HEK293 (cell line): Measurements from ENCODE around the gene ZC3H18.
A peak's percentile ranks its signal among the peaks of the same experiment; 100 is the strongest.

Experiments
- CTCF ChIA-PET: fragments of 350-600 bp; formaldehyde crosslinking; extraction: SDS; loops from one replicate; lab custom pipeline; 2021; ENCODE audit warnings: antibody characterized with exemption; lab: Yijun Ruan, JAX
- POLR2A ChIA-PET: fragments of 300-600 bp; formaldehyde crosslinking; extraction: SDS; loops from one replicate; lab custom pipeline; 2020; ENCODE audit warnings: antibody characterized with exemption, inconsistent platforms; lab: Yijun Ruan, JAX
- H3K27ac ChIP-seq: fragments of 200-500 bp; sonication (Bioruptor generic); 2 replicates; pipeline ENCODE4 v1.5.1; 2014; ENCODE audit warnings: low read depth, low read length, control low read depth, inconsistent platforms; ENCODE audit errors: extremely low read depth
- H3K36me3 ChIP-seq, 2 experiments: fragments of 200-500 bp in 1 of 2; sonication (Bioruptor generic) in 1 of 2; 1 replicate in 1 of 2; 2 replicates in 1 of 2; pipeline ENCODE4 v1.5.1; 2014 to 2017; ENCODE audit warnings: inconsistent platforms in 2 of 2, low read length in 2 of 2; ENCODE audit not compliant: control insufficient read depth in 2 of 2, insufficient read depth in 1 of 2
- H3K4me1 ChIP-seq: fragments of 200-500 bp; sonication (Bioruptor generic); 2 replicates; pipeline ENCODE4 v1.5.1; 2014; ENCODE audit warnings: mild to moderate bottlenecking, low read length, inconsistent platforms; ENCODE audit not compliant: control insufficient read depth, insufficient read depth
- H3K4me3 ChIP-seq: 2 replicates; pipeline ENCODE4 v1.5.1; 2011; ENCODE audit warnings: low read depth, mild to moderate bottlenecking, control low read depth, low read length, moderate library complexity
- H3K9me3 ChIP-seq: fragments of 200-500 bp; sonication (Bioruptor generic); 2 replicates; pipeline ENCODE4 v1.5.1; 2014; ENCODE audit warnings: low read depth, low read length, inconsistent platforms; ENCODE audit not compliant: control insufficient read depth, insufficient read depth
- HOXD13 ChIP-seq: sonication (generic); formaldehyde crosslinking; IDR thresholded peaks from 2 replicates; pipeline ENCODE4 v1.8.0; 2022; ENCODE audit warnings: missing genetic modification reagents, borderline replicate concordance
- KLF9 ChIP-seq: fragments of 450-650 bp; formaldehyde crosslinking; IDR thresholded peaks from 2 replicates; pipeline ENCODE4 v1.5.1; 2016; ENCODE audit warnings: missing biosample characterization, missing genetic modification characterization, low read depth
- MEIS1 ChIP-seq: sonication (generic); formaldehyde crosslinking; IDR thresholded peaks from 2 replicates; pipeline ENCODE4 v1.8.1; 2022; ENCODE audit warnings: missing genetic modification reagents, mild to moderate bottlenecking, borderline replicate concordance
- MZF1 ChIP-seq: fragments of 450-650 bp; formaldehyde crosslinking; IDR thresholded peaks from 2 replicates; pipeline ENCODE4 v1.5.1; 2017; ENCODE audit warnings: missing biosample characterization, missing genetic modification characterization, borderline replicate concordance
- OVOL3 ChIP-seq: fragments of 450-650 bp; formaldehyde crosslinking; IDR thresholded peaks from 2 replicates; pipeline ENCODE4 v1.5.1; 2016; ENCODE audit warnings: missing biosample characterization, missing genetic modification characterization
- PRDM2 ChIP-seq: fragments of 450-650 bp; formaldehyde crosslinking; IDR thresholded peaks from 2 replicates; pipeline ENCODE4 v1.5.1; 2016; ENCODE audit warnings: missing biosample characterization, missing genetic modification characterization, borderline replicate concordance
- REST ChIP-seq: fragments of 450-650 bp; formaldehyde crosslinking; IDR thresholded peaks from 2 replicates; pipeline ENCODE4 v1.5.1; 2016; ENCODE audit warnings: missing biosample characterization, missing genetic modification characterization
- SP2 ChIP-seq: fragments of 450-650 bp; formaldehyde crosslinking; IDR thresholded peaks from 2 replicates; pipeline ENCODE4 v1.5.1; 2016; ENCODE audit warnings: missing biosample characterization, missing genetic modification characterization
- ZBTB49 ChIP-seq: fragments of 450-650 bp; formaldehyde crosslinking; IDR thresholded peaks from 2 replicates; pipeline ENCODE4 v1.5.1; 2016; ENCODE audit warnings: missing biosample characterization, missing genetic modification characterization, low read depth
- ZFHX2 ChIP-seq: fragments of 450-650 bp; formaldehyde crosslinking; conservative IDR thresholded peaks from 2 replicates; pipeline ENCODE4 v1.5.1; 2016; ENCODE audit warnings: missing biosample characterization, missing genetic modification characterization
- ZFP37 ChIP-seq: fragments of 450-650 bp; formaldehyde crosslinking; IDR thresholded peaks from 2 replicates; pipeline ENCODE4 v1.5.1; 2016; ENCODE audit warnings: missing biosample characterization, missing genetic modification characterization
- ZNF211 ChIP-seq: fragments of 450-650 bp; formaldehyde crosslinking; IDR thresholded peaks from 2 replicates; pipeline ENCODE4 v1.5.1; 2016; ENCODE audit warnings: low read depth, missing biosample characterization, missing genetic modification characterization
- ZNF416 ChIP-seq: fragments of 450-650 bp; formaldehyde crosslinking; IDR thresholded peaks from 2 replicates; pipeline ENCODE4 v1.5.1; 2016; ENCODE audit warnings: missing biosample characterization, missing genetic modification characterization
- ZNF473 ChIP-seq: fragments of 450-650 bp; formaldehyde crosslinking; IDR thresholded peaks from 2 replicates; pipeline ENCODE4 v1.5.1; 2017; ENCODE audit warnings: missing biosample characterization, missing genetic modification characterization
- ZNF621 ChIP-seq: fragments of 450-650 bp; formaldehyde crosslinking; IDR thresholded peaks from 2 replicates; pipeline ENCODE4 v1.5.1; 2017; ENCODE audit warnings: missing biosample characterization, missing genetic modification characterization
- ZNF701 ChIP-seq: fragments of 450-650 bp; formaldehyde crosslinking; IDR thresholded peaks from 2 replicates; pipeline ENCODE4 v1.5.1; 2016; ENCODE audit warnings: missing biosample characterization, missing genetic modification characterization
- ZNF830 ChIP-seq: fragments of 450-650 bp; IDR thresholded peaks from 2 replicates; pipeline ENCODE4 v1.5.0; 2018; ENCODE audit warnings: missing biosample characterization, missing genetic modification characterization, low read depth, mild to moderate bottlenecking, moderate library complexity
- TF ChIP-seq, protein P1 (sequence below): fragments of 450-650 bp; formaldehyde crosslinking; IDR thresholded peaks from 2 replicates; pipeline ENCODE4 v1.5.1; 2017; ENCODE audit warnings: missing biosample characterization, missing genetic modification characterization

ZC3H18 gene

DNA sequence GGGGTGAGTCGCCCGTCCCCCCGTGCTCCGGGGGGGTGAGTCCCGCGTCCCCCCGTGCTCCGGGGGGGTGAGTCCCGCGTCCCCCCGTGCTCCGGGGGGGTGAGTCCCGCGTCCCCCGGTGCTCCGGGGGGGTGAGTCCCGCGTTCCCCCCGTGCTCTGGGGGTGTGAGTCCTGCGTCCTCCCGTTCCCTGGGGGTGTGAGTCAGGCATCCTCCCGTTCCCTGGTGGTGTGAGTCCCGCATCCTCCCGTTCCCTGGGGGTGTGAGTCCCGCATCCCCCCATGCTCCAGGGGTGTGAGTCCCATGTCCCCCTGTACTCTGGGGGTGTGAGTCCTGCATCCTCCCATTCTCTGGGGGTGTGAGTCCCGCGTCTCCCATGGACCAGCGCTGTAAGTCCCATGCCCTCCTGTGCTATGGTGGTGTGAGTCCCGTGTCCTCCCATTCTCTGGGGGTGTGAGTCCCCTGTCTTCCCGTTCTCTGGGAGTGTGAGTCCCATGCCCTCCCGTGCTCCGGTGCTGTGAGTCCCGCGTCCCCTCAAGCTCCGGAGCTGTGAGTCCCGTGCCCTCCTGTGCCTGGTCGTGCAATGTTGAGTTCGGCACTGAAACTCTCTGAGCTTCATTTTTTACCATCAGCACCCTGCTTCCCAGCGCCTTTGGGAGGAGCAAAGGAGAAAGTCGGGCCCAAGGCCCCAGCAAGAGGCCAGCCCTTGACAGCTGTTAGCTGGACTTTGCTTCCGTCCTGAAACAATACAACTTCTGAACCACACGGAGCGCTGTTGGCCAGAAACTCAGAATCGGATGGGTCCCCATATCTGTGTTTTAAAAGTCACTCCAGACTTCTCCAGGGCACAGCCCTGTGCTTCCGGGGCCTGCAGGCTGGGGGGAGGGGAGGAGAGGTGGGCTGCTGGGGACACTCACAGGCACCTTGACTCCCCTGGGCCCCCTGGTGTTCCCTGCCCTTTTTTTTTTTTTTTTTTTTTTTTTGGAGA is 11.5 kb upstream of the ZC3H18 start (continued):
- TF ChIP-seq, protein P1, sequence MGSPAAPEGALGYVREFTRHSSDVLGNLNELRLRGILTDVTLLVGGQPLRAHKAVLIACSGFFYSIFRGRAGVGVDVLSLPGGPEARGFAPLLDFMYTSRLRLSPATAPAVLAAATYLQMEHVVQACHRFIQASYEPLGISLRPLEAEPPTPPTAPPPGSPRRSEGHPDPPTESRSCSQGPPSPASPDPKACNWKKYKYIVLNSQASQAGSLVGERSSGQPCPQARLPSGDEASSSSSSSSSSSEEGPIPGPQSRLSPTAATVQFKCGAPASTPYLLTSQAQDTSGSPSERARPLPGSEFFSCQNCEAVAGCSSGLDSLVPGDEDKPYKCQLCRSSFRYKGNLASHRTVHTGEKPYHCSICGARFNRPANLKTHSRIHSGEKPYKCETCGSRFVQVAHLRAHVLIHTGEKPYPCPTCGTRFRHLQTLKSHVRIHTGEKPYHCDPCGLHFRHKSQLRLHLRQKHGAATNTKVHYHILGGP (tag by site-specific recombination), result no peak
- no peak for TF ChIP-seq ZNF473 (tag by site-specific recombination)

- Histone ChIP-seq H3K36me3 (no peaks in the 10 kb centered on the region), H3K4me3 (no peak overlapping the region), H3K4me1 (no peaks in the 10 kb centered on the region), H3K9me3 (no peaks in the 10 kb centered on the region), H3K27ac (no peak overlapping the region)
- POLR2A ChIA-PET, result interaction anchor here (0.6 to 1.5 kb wide), 3 partner anchors 9 to 31 kb away, joined by 3 to 6 read pairs (median 4); partner anchors contain the start of gene ZC3H18
- CTCF ChIA-PET, result interaction anchor here (0.6 to 1.4 kb wide), 5 partner anchors 9 to 193 kb away, joined by 3 to 5 read pairs (median 3); partner anchors contain the start of gene ZC3H18
- TF ChIP-seq ZFHX2 (tag by site-specific recombination) (no peak), MZF1 (tag by site-specific recombination) (no peak), ZBTB49 (tag by site-specific recombination) (no peak), ZNF211 (tag by site-specific recombination) (no peak), HOXD13 (peak; percentile 57; the same call in 1 of the 2 replicates), ZNF621 (tag by site-specific recombination) (no peak), ZNF416 (tag by site-specific recombination) (no peak), ZNF830 (no peak), REST (tag by site-specific recombination) (peak; percentile 99), ZNF701 (tag by site-specific recombination) (no peak), SP2 (no peak), MEIS1 (CRISPR knock-in tag) (0 out of 2 replicates have a peak, but pooled peaks have one; percentile 53), ZFP37 (no peak), KLF9 (tag by site-specific recombination) (no peak), PRDM2 (tag by site-specific recombination) (no peak), OVOL3 (tag by site-specific recombination) (no peak)
Measured at GRCh38 chr16:88560714-88561484, 9.3 kb upstream of the ZC3H18 start.
